Fibroblast of villous mesenchyme (primary cell): ENCODE data around the gene PDHA2. TPM values are rescaled to one million over a fixed set of nuclear protein-coding genes. Genes with fewer than 3 reads are reported as not detected.

Experiments used
- DNase-seq: peaks from one replicate; pipeline ENCODE4 v3.0.0-alpha.2; 2010; ENCODE audit warnings: low read depth
- H3K4me3 ChIP-seq: 2 replicates; pipeline ENCODE4 v1.5.1; 2011; ENCODE audit warnings: low read depth, mild to moderate bottlenecking, low read length
- CTCF ChIP-seq: IDR thresholded peaks from 2 replicates; pipeline ENCODE4 v1.5.1; 2012; ENCODE audit warnings: low read depth, mild to moderate bottlenecking, low read length; ENCODE audit not compliant: insufficient read depth
- small RNA-seq: library from RNA; depleted of rRNA; stranded (forward); fragments of <200 nt; gene quantifications from one replicate; pipeline ENCODE3, GENCODE V24; 2012
- total RNA-seq: library from RNA; depleted of rRNA; stranded (reverse); fragments of >200 nt; gene quantifications from 2 replicates; pipeline ENCODE4 v1.2.3, GENCODE V29; 2012

The PDHA2 gene
- total RNA-seq, 1 donor: not detected

GRCh38 chr4:95869961-95870500 lies 30.1 kb downstream of the PDHA2 start:
- no peak overlapping the region for H3K4me3 ChIP-seq
- TF ChIP-seq CTCF: no peak
- DNase-seq: no peak

GRCh38 chr4:95877636-95878035 lies 37.7 kb downstream of the PDHA2 start:
- no peak for TF ChIP-seq CTCF
- DNase-seq: no peak
- H3K4me3 ChIP-seq: no peak overlapping the region

- TF ChIP-seq CTCF: no peak
- H3K4me3 ChIP-seq: no peak overlapping the region
- no peak for DNase-seq
Measured at GRCh38 chr4:95887551-95887950, 47.7 kb downstream of the PDHA2 start.

- no peak overlapping the region for H3K4me3 ChIP-seq
- no peak for TF ChIP-seq CTCF
- no peak for DNase-seq
Measured at GRCh38 chr4:95889662-95890061, 49.8 kb downstream of the PDHA2 start.

Small RNA genes lying within 50 kb of the gene (small RNA-seq; reads per million reads assigned to genes)
- gene RNU6-1059P: not detected
